HG03432 (cell line): Measurements from ENCODE around the gene PREX1.
"Not testable (repeated sequence)": the region's sequence is repeated elsewhere in the genome, so short reads cannot be mapped to it uniquely, and the experiment has no call there.

Experiments used
- ATAC-seq: cut with Tn5 transposase; IDR thresholded peaks from one replicate; pipeline ENCODE4 v1.9.1; 2021; ENCODE audit warnings: mild to moderate bottlenecking, moderate library complexity; ENCODE audit not compliant: unreplicated experiment

Gene PREX1

GRCh38 chr20:48756774-48757173 lies 71.0 kb downstream of the PREX1 start:
- ATAC-seq = not testable (repeated sequence)

GRCh38 chr20:48754292-48754691 lies 73.5 kb downstream of the PREX1 start:
- no peak for ATAC-seq

- no peak for ATAC-seq
Observed at GRCh38 chr20:48752963-48753362, 74.8 kb downstream of the PREX1 start.

- ATAC-seq = no peak
Observed at GRCh38 chr20:48751871-48752270, 75.9 kb downstream of the PREX1 start.

- ATAC-seq = no peak
Observed at GRCh38 chr20:48750941-48751635, 76.7 kb downstream of the PREX1 start.

- no peak for ATAC-seq
Observed at GRCh38 chr20:48750376-48750775, 77.4 kb downstream of the PREX1 start.

- no peak for ATAC-seq
Observed at GRCh38 chr20:48749437-48749836, 78.4 kb downstream of the PREX1 start.

GRCh38 chr20:48748556-48748955 lies 79.2 kb downstream of the PREX1 start:
- no peak for ATAC-seq

GRCh38 chr20:48747840-48748414 lies 79.9 kb downstream of the PREX1 start:
- ATAC-seq = no peak

- ATAC-seq = no peak
Observed at GRCh38 chr20:48745330-48745729, 82.5 kb downstream of the PREX1 start.

- ATAC-seq = no peak
Observed at GRCh38 chr20:48744515-48744914, 83.3 kb downstream of the PREX1 start.

GRCh38 chr20:48743807-48744206 lies 84.0 kb downstream of the PREX1 start:
- ATAC-seq = no peak

GRCh38 chr20:48742912-48743680 lies 84.7 kb downstream of the PREX1 start:
- ATAC-seq = no peak

- no peak for ATAC-seq
Observed at GRCh38 chr20:48742233-48742632, 85.6 kb downstream of the PREX1 start.

- no peak for ATAC-seq
Observed at GRCh38 chr20:48741669-48742068, 86.1 kb downstream of the PREX1 start.

- peak; percentile 51 for ATAC-seq
Observed at GRCh38 chr20:48740712-48741111, 87.1 kb downstream of the PREX1 start.

- ATAC-seq = peak; percentile 9
Observed at GRCh38 chr20:48740292-48740649, 87.5 kb downstream of the PREX1 start.

- no peak for ATAC-seq
Observed at GRCh38 chr20:48739395-48740291, 88.2 kb downstream of the PREX1 start.

- ATAC-seq = peak; percentile 72
Observed at GRCh38 chr20:48738399-48739304, 89.1 kb downstream of the PREX1 start.

- no peak for ATAC-seq
Observed at GRCh38 chr20:48738094-48738398, 89.8 kb downstream of the PREX1 start.
